Neural cell (in vitro differentiated cells): Measurements from ENCODE around the gene DPP3. TPM values are rescaled to one million over a fixed set of nuclear protein-coding genes. Genes with fewer than 3 reads are reported as not detected.

ENCODE experiments used
- H2AFZ ChIP-seq: fragments of 200-600, 300-800 bp; sonication (generic), shearing (Covaris generic); 2 replicates; pipeline ENCODE4 v1.6.0; 2014; ENCODE audit warnings: low read depth, mild to moderate bottlenecking, antibody characterized with exemption, low read length, moderate library complexity
- H3F3A ChIP-seq: fragments of 200-600 bp; shearing (Covaris generic); 2 replicates; pipeline ENCODE4 v1.6.1; 2016; ENCODE audit warnings: mild to moderate bottlenecking, moderate library complexity, mixed read lengths, antibody characterized with exemption, low read length; ENCODE audit not compliant: insufficient read depth, poor library complexity, severe bottlenecking
- H3K27ac ChIP-seq: fragments of 200-600, 300-800 bp; sonication (generic), shearing (Covaris generic); 2 replicates; pipeline ENCODE4 v1.5.1; 2014; ENCODE audit warnings: mild to moderate bottlenecking, low read length, moderate library complexity
- H3K27me3 ChIP-seq: fragments of 300-800, 200-600 bp; sonication (generic), shearing (Covaris generic); 2 replicates; pipeline ENCODE4 v1.6.0; 2014; ENCODE audit warnings: mild to moderate bottlenecking, low read depth, low read length, moderate library complexity; ENCODE audit not compliant: insufficient read depth
- H3K36me3 ChIP-seq: fragments of 300-800, 200-600 bp; sonication (generic), shearing (Covaris generic); 2 replicates; pipeline ENCODE4 v1.5.1; 2014; ENCODE audit warnings: mild to moderate bottlenecking, antibody characterized with exemption, low read length, moderate library complexity; ENCODE audit not compliant: insufficient read depth
- H3K4me2 ChIP-seq: fragments of 300-800, 200-600 bp; sonication (generic), shearing (Covaris generic); 2 replicates; pipeline ENCODE4 v1.6.0; 2014; ENCODE audit warnings: mild to moderate bottlenecking, low read length
- H3K4me3 ChIP-seq: fragments of 300-800, 200-600 bp; sonication (generic), shearing (Covaris generic); 2 replicates; pipeline ENCODE4 v1.5.1; 2014; ENCODE audit warnings: mild to moderate bottlenecking, low read length, moderate library complexity
- H3K79me2 ChIP-seq: fragments of 200-600 bp; shearing (Covaris generic); replicated peaks from 2 replicates; pipeline ENCODE4 v1.6.0; 2014; ENCODE audit warnings: mild to moderate bottlenecking, low read length, moderate library complexity; ENCODE audit not compliant: insufficient read depth
- H3K9ac ChIP-seq: fragments of 300-800, 200-600 bp; sonication (generic), shearing (Covaris generic); 2 replicates; pipeline ENCODE4 v1.6.1; 2016; ENCODE audit warnings: mild to moderate bottlenecking, low read length, mixed read lengths
- H3K9me2 ChIP-seq: fragments of 200-600 bp; shearing (Covaris generic); 2 replicates; pipeline ENCODE4 v1.6.1; 2016; ENCODE audit warnings: mild to moderate bottlenecking, low read length, mixed read lengths; ENCODE audit not compliant: insufficient read depth
- H3K9me3 ChIP-seq: fragments of 200-600, 300-800 bp; sonication (generic), shearing (Covaris generic); 2 replicates; pipeline ENCODE4 v1.6.1; 2016; ENCODE audit warnings: mild to moderate bottlenecking, mixed run types, low read length, moderate library complexity, mixed read lengths
- H4K20me1 ChIP-seq: fragments of 200-600 bp; shearing (Covaris generic); 2 replicates; pipeline ENCODE4 v1.6.1; 2016; ENCODE audit warnings: mild to moderate bottlenecking, mixed run types; ENCODE audit not compliant: insufficient read depth
- EP300 ChIP-seq: fragments of 450-650 bp; conservative IDR thresholded peaks from 2 replicates; pipeline ENCODE4 v1.6.1; 2014; ENCODE audit warnings: antibody characterized with exemption, mild to moderate bottlenecking, moderate library complexity; ENCODE audit not compliant: poor library complexity, severe bottlenecking
- EZH2 ChIP-seq: fragments of 200-600, 300-800 bp; shearing (Covaris generic), sonication (generic); IDR thresholded peaks from 2 replicates; pipeline ENCODE4 v1.6.1; 2014; ENCODE audit warnings: antibody characterized with exemption, low read length, borderline replicate concordance, mild to moderate bottlenecking; ENCODE audit not compliant: insufficient read depth, poor library complexity, severe bottlenecking
- MXI1 ChIP-seq: fragments of 450-650 bp; conservative IDR thresholded peaks from 2 replicates; pipeline ENCODE4 v1.6.1; 2014; ENCODE audit warnings: antibody characterized with exemption, mild to moderate bottlenecking; ENCODE audit not compliant: poor library complexity, severe bottlenecking
- POLR2AphosphoS5 ChIP-seq: IDR thresholded peaks from 2 replicates; pipeline ENCODE4 v1.6.1; 2012
- RAD21 ChIP-seq: fragments of 450-650 bp; conservative IDR thresholded peaks from 2 replicates; pipeline ENCODE4 v1.6.1; 2014; ENCODE audit warnings: antibody characterized with exemption, mild to moderate bottlenecking, moderate library complexity
- SMC3 ChIP-seq: fragments of 450-650 bp; conservative IDR thresholded peaks from 2 replicates; pipeline ENCODE4 v1.6.1; 2014; ENCODE audit warnings: antibody characterized with exemption, mild to moderate bottlenecking, moderate library complexity; ENCODE audit not compliant: poor library complexity
- TAF1 ChIP-seq: IDR thresholded peaks from 2 replicates; pipeline ENCODE4 v1.6.1; 2012; ENCODE audit warnings: low read depth
- polyA plus RNA-seq: library from polyadenylated mRNA; depleted of rRNA; stranded (reverse); fragments of >200 nt; gene quantifications from 2 replicates; pipeline ENCODE4 v1.2.3, GENCODE V29; 2014
- TF ChIP-seq, protein P1 (sequence below): fragments of 450-650 bp; IDR thresholded peaks from 2 replicates; pipeline ENCODE4 v1.5.1; 2014; ENCODE audit warnings: antibody characterized with exemption, mild to moderate bottlenecking, moderate library complexity; ENCODE audit not compliant: poor library complexity, severe bottlenecking
- TF ChIP-seq, protein P2 (sequence below): IDR thresholded peaks from 2 replicates; pipeline ENCODE4 v1.6.1; 2012; ENCODE audit warnings: borderline replicate concordance

The DPP3 gene
- polyA plus RNA-seq, 1 donor from 2014 or later: 71.7 TPM

- Histone ChIP-seq H3K27me3 (no peaks in the 10 kb centered on the region), H3K4me3 (no peak overlapping the region), H3F3A (no peaks in the 10 kb centered on the region), H3K9ac (no peak overlapping the region), H3K4me2 (no peak overlapping the region), H3K79me2 (no peaks in the 10 kb centered on the region), H3K9me3 (no peaks in the 10 kb centered on the region), H3K27ac (no peak overlapping the region), H4K20me1 (no peaks in the 10 kb centered on the region), H2AFZ (no peak overlapping the region), H3K36me3 (no peaks in the 10 kb centered on the region), H3K9me2 (no peaks in the 10 kb centered on the region)
- TF ChIP-seq RAD21 (no peak), EP300 (no peak), MXI1 (no peak), TAF1 (no peak)
Measured at GRCh38 chr11:66529655-66530054, 49.4 kb downstream of the DPP3 start.

GRCh38 chr11:66530927-66531709 is 50.9 kb downstream of the DPP3 start:
- H3F3A ChIP-seq: no peaks in the 10 kb centered on the region
- no peaks in the 10 kb centered on the region for H3K9me3 ChIP-seq
- H3K4me2 ChIP-seq: no peak overlapping the region
- no peak for TF ChIP-seq RAD21
- no peak for TF ChIP-seq MXI1
- TF ChIP-seq, protein P1, sequence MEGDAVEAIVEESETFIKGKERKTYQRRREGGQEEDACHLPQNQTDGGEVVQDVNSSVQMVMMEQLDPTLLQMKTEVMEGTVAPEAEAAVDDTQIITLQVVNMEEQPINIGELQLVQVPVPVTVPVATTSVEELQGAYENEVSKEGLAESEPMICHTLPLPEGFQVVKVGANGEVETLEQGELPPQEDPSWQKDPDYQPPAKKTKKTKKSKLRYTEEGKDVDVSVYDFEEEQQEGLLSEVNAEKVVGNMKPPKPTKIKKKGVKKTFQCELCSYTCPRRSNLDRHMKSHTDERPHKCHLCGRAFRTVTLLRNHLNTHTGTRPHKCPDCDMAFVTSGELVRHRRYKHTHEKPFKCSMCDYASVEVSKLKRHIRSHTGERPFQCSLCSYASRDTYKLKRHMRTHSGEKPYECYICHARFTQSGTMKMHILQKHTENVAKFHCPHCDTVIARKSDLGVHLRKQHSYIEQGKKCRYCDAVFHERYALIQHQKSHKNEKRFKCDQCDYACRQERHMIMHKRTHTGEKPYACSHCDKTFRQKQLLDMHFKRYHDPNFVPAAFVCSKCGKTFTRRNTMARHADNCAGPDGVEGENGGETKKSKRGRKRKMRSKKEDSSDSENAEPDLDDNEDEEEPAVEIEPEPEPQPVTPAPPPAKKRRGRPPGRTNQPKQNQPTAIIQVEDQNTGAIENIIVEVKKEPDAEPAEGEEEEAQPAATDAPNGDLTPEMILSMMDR: no peak
- no peak for TF ChIP-seq EP300
- TF ChIP-seq, protein P2, sequence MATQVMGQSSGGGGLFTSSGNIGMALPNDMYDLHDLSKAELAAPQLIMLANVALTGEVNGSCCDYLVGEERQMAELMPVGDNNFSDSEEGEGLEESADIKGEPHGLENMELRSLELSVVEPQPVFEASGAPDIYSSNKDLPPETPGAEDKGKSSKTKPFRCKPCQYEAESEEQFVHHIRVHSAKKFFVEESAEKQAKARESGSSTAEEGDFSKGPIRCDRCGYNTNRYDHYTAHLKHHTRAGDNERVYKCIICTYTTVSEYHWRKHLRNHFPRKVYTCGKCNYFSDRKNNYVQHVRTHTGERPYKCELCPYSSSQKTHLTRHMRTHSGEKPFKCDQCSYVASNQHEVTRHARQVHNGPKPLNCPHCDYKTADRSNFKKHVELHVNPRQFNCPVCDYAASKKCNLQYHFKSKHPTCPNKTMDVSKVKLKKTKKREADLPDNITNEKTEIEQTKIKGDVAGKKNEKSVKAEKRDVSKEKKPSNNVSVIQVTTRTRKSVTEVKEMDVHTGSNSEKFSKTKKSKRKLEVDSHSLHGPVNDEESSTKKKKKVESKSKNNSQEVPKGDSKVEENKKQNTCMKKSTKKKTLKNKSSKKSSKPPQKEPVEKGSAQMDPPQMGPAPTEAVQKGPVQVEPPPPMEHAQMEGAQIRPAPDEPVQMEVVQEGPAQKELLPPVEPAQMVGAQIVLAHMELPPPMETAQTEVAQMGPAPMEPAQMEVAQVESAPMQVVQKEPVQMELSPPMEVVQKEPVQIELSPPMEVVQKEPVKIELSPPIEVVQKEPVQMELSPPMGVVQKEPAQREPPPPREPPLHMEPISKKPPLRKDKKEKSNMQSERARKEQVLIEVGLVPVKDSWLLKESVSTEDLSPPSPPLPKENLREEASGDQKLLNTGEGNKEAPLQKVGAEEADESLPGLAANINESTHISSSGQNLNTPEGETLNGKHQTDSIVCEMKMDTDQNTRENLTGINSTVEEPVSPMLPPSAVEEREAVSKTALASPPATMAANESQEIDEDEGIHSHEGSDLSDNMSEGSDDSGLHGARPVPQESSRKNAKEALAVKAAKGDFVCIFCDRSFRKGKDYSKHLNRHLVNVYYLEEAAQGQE: no peak
- no peak for TF ChIP-seq SMC3
- TF ChIP-seq POLR2AphosphoS5: no peak
- no peak for TF ChIP-seq EZH2
- TF ChIP-seq TAF1: no peak
- H2AFZ ChIP-seq: no peak overlapping the region
- H3K36me3 ChIP-seq: no peaks in the 10 kb centered on the region
- H3K27me3 ChIP-seq: no peaks in the 10 kb centered on the region
- H4K20me1 ChIP-seq: no peaks in the 10 kb centered on the region
- H3K79me2 ChIP-seq: no peaks in the 10 kb centered on the region
- no peaks in the 10 kb centered on the region for H3K9me2 ChIP-seq
- no peak overlapping the region for H3K9ac ChIP-seq
- no peak overlapping the region for H3K4me3 ChIP-seq
- H3K27ac ChIP-seq: no peak overlapping the region
